Esophagus (tissue), 2 donors: ENCODE results near the gene SLC25A52. TPM values are rescaled to one million over a fixed set of nuclear protein-coding genes. Genes with fewer than 3 reads are reported as not detected.
"Not testable (repeated sequence)": the region's sequence is repeated elsewhere in the genome, so short reads cannot be mapped to it uniquely, and the experiment has no call there.

Experiments
- H3K27ac ChIP-seq, 2 donors: one replicate each; pipeline ENCODE4 v1.5.1; 2013; ENCODE audit warnings: low read depth in 2 of 2, mild to moderate bottlenecking in 2 of 2, inconsistent platforms in 1 of 2, low read length in 1 of 2, moderate library complexity in 1 of 2
- H3K27me3 ChIP-seq, 2 donors: one replicate each; pipeline ENCODE4 v1.6.1; 2013; ENCODE audit warnings: low read length in 2 of 2, control low read depth in 1 of 2, mild to moderate bottlenecking in 1 of 2; ENCODE audit not compliant: insufficient read depth in 2 of 2, control insufficient read depth in 1 of 2
- H3K36me3 ChIP-seq, 2 donors: one replicate each; pipeline ENCODE4 v1.6.1; 2013; ENCODE audit warnings: low read length in 1 of 2; ENCODE audit not compliant: control insufficient read depth in 2 of 2, insufficient read depth in 2 of 2
- H3K4me1 ChIP-seq, 2 donors: one replicate each; pipeline ENCODE4 v1.6.1; 2013; ENCODE audit warnings: low read length in 1 of 2; ENCODE audit not compliant: control insufficient read depth in 2 of 2, insufficient read depth in 2 of 2
- H3K4me3 ChIP-seq, 2 donors: one replicate each; pipeline ENCODE4 v1.5.1; 2013; ENCODE audit warnings: low read length in 2 of 2, mild to moderate bottlenecking in 2 of 2, low read depth in 1 of 2, moderate library complexity in 1 of 2
- H3K9me3 ChIP-seq, 2 donors: one replicate each; pipeline ENCODE4 v1.6.1; 2013; ENCODE audit warnings: mild to moderate bottlenecking in 2 of 2, low read depth in 1 of 2, low read length in 1 of 2, moderate library complexity in 1 of 2; ENCODE audit not compliant: control insufficient read depth in 2 of 2, insufficient read depth in 1 of 2
- WGBS, 2 donors: extraction: QIAGEN DNeasy Blood & Tissue Kit; methylation state at CpG; one replicate each; pipeline ENCODE4 v1.1.7; 2013; 5-methylcytosine and 5-hydroxymethylcytosine counted together
- polyA plus RNA-seq, 2 donors: library from polyadenylated mRNA; stranded (reverse); fragments of 200-250 nt; gene quantifications; one replicate each; pipeline ENCODE4 v1.2.3, GENCODE V29; 2013
- donor health status: healthy with polysubstance abuse.
- donor health status: Bipolar disorder and iron deficiency.

The SLC25A52 gene, protein sequence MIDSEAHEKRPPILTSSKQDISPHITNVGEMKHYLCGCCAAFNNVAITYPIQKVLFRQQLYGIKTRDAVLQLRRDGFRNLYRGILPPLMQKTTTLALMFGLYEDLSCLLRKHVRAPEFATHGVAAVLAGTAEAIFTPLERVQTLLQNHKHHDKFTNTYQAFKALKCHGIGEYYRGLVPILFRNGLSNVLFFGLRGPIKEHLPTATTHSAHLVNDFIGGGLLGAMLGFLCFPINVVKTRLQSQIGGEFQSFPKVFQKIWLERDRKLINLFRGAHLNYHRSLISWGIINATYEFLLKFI
- polyA plus RNA-seq: under 1 TPM in 1 of 2 donors, not detected in 1; 0.02 TPM

DNA sequence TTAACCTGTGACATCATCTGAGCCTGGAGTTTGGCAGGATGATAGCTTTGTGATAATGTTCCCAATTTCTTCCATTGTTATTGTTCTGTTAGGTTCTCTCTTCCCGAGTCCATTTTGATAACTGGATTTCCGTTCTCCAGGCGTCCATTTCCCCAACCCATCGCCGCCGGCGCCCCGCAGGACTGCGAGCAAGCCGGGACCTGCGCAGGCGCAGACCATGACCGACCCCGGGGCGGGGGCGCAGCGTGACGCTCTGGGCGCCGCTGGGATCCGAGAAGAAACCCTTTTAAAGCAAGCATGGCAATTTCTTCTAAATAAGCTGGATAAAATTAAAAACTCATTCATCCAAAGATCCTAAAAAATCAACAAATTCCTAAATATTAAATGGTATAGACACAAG, at the start of gene SLC25A52:
Gene SLC25A52 (minus strand): TSS at position 186 of the 400 bp plus-strand sequence. CDS start 219 bp downstream, outside the sequence.
- no peaks in the 10 kb centered on the region for H3K9me3 ChIP-seq
- no peak within 1 kb of the TSS for H3K4me3 ChIP-seq
- 91 to 94% methylated on average over 21 of the region's 21 CpGs for WGBS, 2 donors
- H3K27ac ChIP-seq: no peak within 1 kb of the TSS
- no peaks in the 10 kb centered on the region for H3K36me3 ChIP-seq
- H3K27me3 ChIP-seq: no peaks in the 10 kb centered on the region
- no peaks in the 10 kb centered on the region for H3K4me1 ChIP-seq

DNA sequence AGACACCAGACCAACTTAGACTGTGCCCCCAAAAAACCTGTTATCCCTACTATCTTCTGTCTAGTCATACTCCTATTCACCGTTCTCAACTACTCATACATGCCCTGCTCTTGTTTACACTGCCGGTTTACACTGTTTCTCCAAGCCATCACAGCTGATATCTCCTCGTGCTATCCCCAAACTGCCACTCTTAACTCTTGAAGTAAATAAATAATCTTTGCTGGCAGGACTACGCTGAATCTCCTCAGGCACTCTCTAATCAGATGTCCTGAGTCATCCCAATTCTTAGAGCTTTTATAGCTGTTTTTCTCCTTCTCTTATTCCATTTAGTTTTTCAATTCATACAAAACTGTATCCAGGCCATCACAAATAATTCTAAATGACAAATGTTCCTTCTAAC, 48.4 kb upstream of the SLC25A52 start:
- not testable (repeated sequence) for H3K9me3 ChIP-seq, H3K4me3 ChIP-seq, H3K27ac ChIP-seq, H3K36me3 ChIP-seq, H3K27me3 ChIP-seq, H3K4me1 ChIP-seq
- 47 to 61% methylated on average over 3 to 4 of the region's 4 CpGs for WGBS, 2 donors

DNA sequence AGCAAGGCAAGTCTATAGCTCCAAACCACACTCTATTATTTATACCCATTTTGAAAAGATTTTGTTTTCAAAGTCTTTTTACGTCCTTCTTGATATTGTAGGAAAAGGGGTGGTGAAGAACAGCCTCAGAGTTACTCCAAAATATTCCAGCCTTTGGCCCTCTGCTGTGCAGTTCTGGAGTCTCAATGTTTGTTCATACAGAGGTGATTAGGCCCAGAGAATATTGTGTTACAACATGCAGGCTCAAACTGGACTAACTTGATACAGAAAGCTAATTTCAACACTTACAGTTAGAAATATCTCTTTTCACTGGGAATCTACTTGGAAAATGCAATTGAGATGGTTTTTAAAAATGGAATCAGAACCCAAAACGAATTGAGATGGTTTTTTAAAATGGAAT, 40.4 kb upstream of the SLC25A52 start:
- no peak overlapping the region for H3K27ac ChIP-seq
- no peaks in the 10 kb centered on the region for H3K27me3 ChIP-seq
- H3K9me3 ChIP-seq: no peaks in the 10 kb centered on the region
- no peaks in the 10 kb centered on the region for H3K36me3 ChIP-seq
- no peaks in the 10 kb centered on the region for H3K4me1 ChIP-seq
- no peak overlapping the region for H3K4me3 ChIP-seq
- 52 to 60% methylated on average over 2 of the region's 2 CpGs for WGBS, 2 donors

DNA sequence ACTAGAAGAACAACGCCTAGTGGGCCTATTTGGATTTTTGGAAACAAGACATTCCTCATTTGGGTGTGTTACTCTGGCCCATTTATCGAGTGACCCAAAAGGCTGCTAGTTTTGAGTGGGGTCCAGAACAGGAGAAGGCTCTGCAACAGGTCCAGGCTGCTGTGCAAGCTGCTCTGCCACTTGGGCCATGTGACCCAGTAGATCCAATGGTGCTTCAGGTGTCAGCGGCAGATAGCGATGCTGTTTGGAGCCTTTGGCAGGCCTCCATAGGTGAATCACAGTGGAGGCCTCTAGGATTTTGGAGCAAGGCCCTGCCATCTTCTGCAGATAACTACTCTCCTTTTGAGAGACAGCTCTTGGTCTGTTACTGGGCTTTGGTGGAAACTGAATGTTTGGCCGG, 38.6 kb upstream of the SLC25A52 start:
- H3K27me3 ChIP-seq, H3K9me3 ChIP-seq, H3K36me3 ChIP-seq, H3K4me3 ChIP-seq, H3K4me1 ChIP-seq, H3K27ac ChIP-seq: not testable (repeated sequence)
- 80 to 90% methylated on average over 5 of the region's 5 CpGs for WGBS, 2 donors

DNA sequence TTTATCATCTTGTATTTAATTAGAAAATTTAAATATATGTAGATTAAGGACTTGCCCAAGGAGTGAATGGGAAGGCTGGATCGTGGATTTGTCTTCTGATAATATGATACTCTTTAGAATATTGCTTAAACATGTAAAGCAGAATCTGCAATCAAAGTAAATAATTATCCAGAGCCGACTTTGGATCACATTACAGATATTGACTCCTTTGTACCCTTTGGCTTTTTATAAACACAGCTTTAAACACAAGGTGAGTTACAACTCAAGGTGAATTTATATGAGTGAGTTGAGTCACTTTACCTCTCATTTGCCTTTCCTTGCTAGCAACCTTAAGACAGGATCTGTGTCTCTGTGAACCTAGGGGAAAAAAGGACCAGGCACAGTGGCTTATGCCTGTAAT, 37.7 kb upstream of the SLC25A52 start:
- no peaks in the 10 kb centered on the region for H3K36me3 ChIP-seq
- no peak overlapping the region for H3K4me3 ChIP-seq
- 54 to 79% methylated on average over 2 of the region's 2 CpGs for WGBS, 2 donors
- H3K4me1 ChIP-seq: no peaks in the 10 kb centered on the region
- H3K27me3 ChIP-seq: no peaks in the 10 kb centered on the region
- H3K9me3 ChIP-seq: no peaks in the 10 kb centered on the region
- H3K27ac ChIP-seq: no peak overlapping the region

DNA sequence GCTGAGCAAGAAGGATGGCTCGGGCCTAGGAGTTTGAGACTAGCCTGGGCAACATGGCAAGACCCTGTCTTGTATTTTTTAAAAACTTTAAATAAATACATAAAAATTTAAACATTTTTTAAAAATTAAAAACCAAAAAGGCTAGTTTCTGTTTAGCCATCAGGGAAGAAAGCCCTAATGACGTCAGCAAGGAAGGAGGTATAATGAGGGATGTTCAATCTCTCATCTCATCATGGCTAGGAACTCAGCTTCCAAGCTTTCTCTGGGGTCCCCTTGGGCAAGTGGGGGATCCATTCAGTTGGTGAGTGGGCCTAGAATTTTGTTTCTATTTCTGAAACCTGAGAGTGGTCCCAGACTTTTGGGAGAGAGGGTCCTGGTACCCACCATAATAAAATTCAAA, 35.1 kb upstream of the SLC25A52 start:
- Histone ChIP-seq H3K27me3 (no peaks in the 10 kb centered on the region), H3K36me3 (no peaks in the 10 kb centered on the region), H3K27ac (no peak overlapping the region), H3K4me3 (no peak overlapping the region), H3K9me3 (no peaks in the 10 kb centered on the region), H3K4me1 (no peaks in the 10 kb centered on the region)
- 87 to 92% methylated on average over 2 of the region's 2 CpGs for WGBS, 2 donors

DNA sequence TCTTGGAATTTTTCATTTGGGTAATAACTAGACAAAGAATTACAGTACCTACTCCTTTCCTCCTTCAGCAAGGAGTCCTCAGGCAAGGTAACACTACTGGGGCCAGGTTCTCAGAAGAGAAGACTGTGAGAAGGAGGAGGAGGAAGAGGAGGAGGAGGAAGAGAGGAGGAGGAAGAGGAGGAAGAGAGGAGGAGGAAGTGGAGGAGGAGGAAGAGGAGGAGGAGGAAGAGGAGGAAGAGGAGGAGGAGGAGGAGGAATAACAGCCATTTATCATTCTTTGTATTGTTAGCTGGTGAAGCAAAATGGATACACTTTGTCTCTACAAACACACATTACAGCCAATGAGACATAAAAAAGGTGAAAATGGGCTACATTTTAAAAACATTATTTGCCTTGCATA, 32.9 kb upstream of the SLC25A52 start:
- no peak overlapping the region for H3K27ac ChIP-seq
- no peaks in the 10 kb centered on the region for H3K27me3 ChIP-seq
- H3K4me3 ChIP-seq: no peak overlapping the region
- H3K4me1 ChIP-seq: no peaks in the 10 kb centered on the region
- no peaks in the 10 kb centered on the region for H3K9me3 ChIP-seq
- no peaks in the 10 kb centered on the region for H3K36me3 ChIP-seq

DNA sequence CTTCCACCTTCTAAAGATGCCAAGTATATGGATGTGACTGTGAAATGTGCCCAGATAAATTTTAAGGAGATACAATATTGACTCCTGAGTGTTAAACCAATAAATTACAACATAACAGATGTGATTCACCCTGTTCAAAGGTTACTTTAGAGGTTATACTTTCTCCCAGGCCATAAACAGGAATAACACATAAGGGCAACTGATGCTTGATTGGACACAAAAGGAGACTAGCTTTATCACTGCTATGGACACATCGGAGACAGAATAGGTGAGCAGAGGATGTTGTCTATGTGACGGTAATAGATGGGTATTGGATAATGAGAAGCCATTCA, 31.9 kb upstream of the SLC25A52 start:
- H3K9me3 ChIP-seq: no peaks in the 10 kb centered on the region
- no peak overlapping the region for H3K27ac ChIP-seq
- H3K4me1 ChIP-seq: no peaks in the 10 kb centered on the region
- H3K4me3 ChIP-seq: no peak overlapping the region
- WGBS, 2 donors: 84 to 95% methylated on average over 2 of the region's 2 CpGs
- no peaks in the 10 kb centered on the region for H3K27me3 ChIP-seq
- H3K36me3 ChIP-seq: no peaks in the 10 kb centered on the region

DNA sequence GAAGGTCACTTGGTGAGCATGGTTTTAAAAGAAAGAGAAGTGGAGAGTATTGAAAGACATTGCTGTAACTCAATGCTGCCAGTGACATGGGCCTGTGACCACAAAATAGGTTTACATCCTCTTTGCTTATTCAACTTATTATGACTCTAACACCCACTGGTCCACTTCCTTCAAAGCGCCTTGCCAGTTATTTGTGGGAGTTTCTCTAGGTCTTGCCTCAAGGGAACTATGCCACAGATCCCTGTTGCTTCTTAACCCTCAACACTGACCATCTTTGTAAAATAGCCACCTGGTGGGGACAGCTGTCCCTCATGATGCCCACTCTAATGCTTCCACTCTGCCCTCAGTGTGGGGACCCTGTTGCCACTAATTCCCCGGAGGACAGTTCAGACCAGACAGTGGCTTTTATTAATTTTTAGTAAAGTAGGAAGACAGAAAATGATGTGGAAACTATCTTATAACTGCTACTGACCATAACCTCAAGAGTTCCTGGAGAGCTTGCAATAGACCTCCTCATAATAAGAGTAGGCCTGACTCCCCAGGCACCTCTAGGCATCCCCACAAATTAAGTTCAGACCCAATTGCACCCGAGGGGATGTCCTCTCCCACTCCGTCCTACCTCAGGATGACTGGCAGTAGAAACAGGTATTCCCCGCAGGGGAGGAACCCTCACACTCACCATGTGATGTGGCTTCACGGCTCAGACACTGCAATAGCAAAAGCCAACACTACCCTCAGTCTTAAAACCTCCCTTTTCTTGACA, 31.3 kb upstream of the SLC25A52 start:
- no peaks in the 10 kb centered on the region for H3K9me3 ChIP-seq
- no peak overlapping the region for H3K27ac ChIP-seq
- no peak overlapping the region for H3K4me3 ChIP-seq
- 83 to 85% methylated on average over 6 of the region's 6 CpGs for WGBS, 2 donors
- H3K36me3 ChIP-seq: no peaks in the 10 kb centered on the region
- no peaks in the 10 kb centered on the region for H3K27me3 ChIP-seq
- no peaks in the 10 kb centered on the region for H3K4me1 ChIP-seq

DNA sequence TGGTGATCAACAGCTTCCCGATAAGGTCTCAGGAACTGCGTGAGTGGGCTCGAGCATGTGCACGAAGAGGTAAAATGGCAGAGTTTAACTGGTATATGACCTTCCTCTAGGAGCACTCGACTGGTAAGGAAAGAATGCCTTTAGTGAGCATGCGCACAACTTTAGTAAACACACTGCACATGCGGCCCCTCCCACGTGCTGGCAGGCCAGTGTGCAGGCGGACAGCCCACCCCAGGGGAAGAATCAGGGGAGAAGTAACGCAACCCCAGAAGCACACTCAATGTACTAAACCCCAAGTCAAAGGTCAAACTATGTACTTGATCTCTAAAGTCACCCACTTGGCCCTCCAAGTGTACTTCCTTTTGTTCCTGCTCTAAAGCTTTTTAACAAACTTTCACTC, 28.7 kb upstream of the SLC25A52 start:
- H3K4me1 ChIP-seq: no peaks in the 10 kb centered on the region
- no peaks in the 10 kb centered on the region for H3K27me3 ChIP-seq
- 77 to 81% methylated on average over 10 of the region's 10 CpGs for WGBS, 2 donors
- H3K9me3 ChIP-seq: no peaks in the 10 kb centered on the region
- no peaks in the 10 kb centered on the region for H3K36me3 ChIP-seq
- no peak overlapping the region for H3K27ac ChIP-seq
- no peak overlapping the region for H3K4me3 ChIP-seq
